Measurements from ENCODE around the gene FXYD6.
"Not testable (repeated sequence)": the region's sequence is repeated elsewhere in the genome, so short reads cannot be mapped to it uniquely, and the experiment has no call there.

Gene FXYD6

GRCh38 chr11:117868088-117868487 is 8.4 kb downstream of the FXYD6 start:
- DNase-seq, result no peak

- DNase-seq, result no peak
Measured at GRCh38 chr11:117866526-117866925, 9.9 kb downstream of the FXYD6 start.

GRCh38 chr11:117865546-117865945 is 10.9 kb downstream of the FXYD6 start:
- DNase-seq, result not testable (repeated sequence)

- DNase-seq, result no peak
Measured at GRCh38 chr11:117863383-117863782, 13.1 kb downstream of the FXYD6 start.

- no peak for DNase-seq
Measured at GRCh38 chr11:117862753-117863152, 13.7 kb downstream of the FXYD6 start.

- no peak for DNase-seq
Measured at GRCh38 chr11:117862019-117862725, 14.3 kb downstream of the FXYD6 start.

GRCh38 chr11:117861151-117862018 is 15.1 kb downstream of the FXYD6 start:
- DNase-seq, result no peak

- no peak for DNase-seq
Measured at GRCh38 chr11:117860139-117860538, 16.3 kb downstream of the FXYD6 start.

- no peak for DNase-seq
Measured at GRCh38 chr11:117859488-117860112, 16.9 kb downstream of the FXYD6 start.

GRCh38 chr11:117859061-117859460 is 17.4 kb downstream of the FXYD6 start:
- DNase-seq, result no peak

GRCh38 chr11:117857734-117858414 is 18.6 kb downstream of the FXYD6 start:
- no peak for DNase-seq

GRCh38 chr11:117855912-117856651 is 20.4 kb downstream of the FXYD6 start:
- no peak for DNase-seq

- DNase-seq, result no peak
Measured at GRCh38 chr11:117855186-117855845, 21.1 kb downstream of the FXYD6 start.

- no peak for DNase-seq
Measured at GRCh38 chr11:117852309-117852708, 24.1 kb downstream of the FXYD6 start.

GRCh38 chr11:117851852-117852251 is 24.6 kb downstream of the FXYD6 start:
- no peak for DNase-seq

- no peak for DNase-seq
Measured at GRCh38 chr11:117851106-117851505, 25.4 kb downstream of the FXYD6 start.

- DNase-seq, result no peak
Measured at GRCh38 chr11:117849781-117850414, 26.6 kb downstream of the FXYD6 start.

GRCh38 chr11:117843666-117844484 is 32.6 kb downstream of the FXYD6 start:
- DNase-seq, result peak; percentile 87

GRCh38 chr11:117842131-117842941 is 34.1 kb downstream of the FXYD6 start:
- no peak for DNase-seq

Measured in stimulated activated CD4-positive, alpha-beta T cell treated with anti-CD3 and anti-CD28 coated beads, Interleukin-15, amount 100 ng/mL, for 24 hours (primary cell).